Endothelial cell of umbilical vein (primary cell): ENCODE measurements around the gene TACR1. TPM values are rescaled to one million over a fixed set of nuclear protein-coding genes. Genes with fewer than 3 reads are reported as not detected.
"Not testable (repeated sequence)": the region's sequence is repeated elsewhere in the genome, so short reads cannot be mapped to it uniquely, and the experiment has no call there.

Experiments used
- BruUV-seq: library from RNA; stranded (reverse); fragments of 400-500 nt; replicated peaks from 2 replicates; lab custom pipeline; 2021; lab: Mats Ljungman, UMichigan
- CTCF ChIA-PET: fragments of 300-600, 350-600 bp; sonication (Branson Sonifier 250); formaldehyde crosslinking; loops from one replicate; lab custom pipeline; 2021; ENCODE audit warnings: antibody characterized with exemption, inconsistent platforms; lab: Charles Lee
- POLR2A ChIA-PET: fragments of 300-600, 350-600 bp; sonication (Branson Sonifier 250); formaldehyde crosslinking; loops from one replicate; lab custom pipeline; 2021; ENCODE audit warnings: antibody characterized with exemption, inconsistent platforms; lab: Charles Lee
- DNase-seq: peaks from one replicate; pipeline ENCODE4 v3.0.0-alpha.2; 2011; ENCODE audit warnings: low read depth, low spot score
- FAIRE-seq: peaks from 2 replicates; lab custom pipeline; 2011; peaks lifted over from hg19 to GRCh38; lab: Jason Lieb, UNC
- H2AFZ ChIP-seq: 2 replicates; pipeline ENCODE4 v1.6.0; 2012; ENCODE audit warnings: low read depth, low read length, control low read depth, inconsistent platforms
- H3K27ac ChIP-seq: 2 replicates; pipeline ENCODE4 v1.5.1; 2011; ENCODE audit warnings: low read depth, mild to moderate bottlenecking, control low read depth, low read length, moderate library complexity; ENCODE audit not compliant: insufficient read depth
- H3K27me3 ChIP-seq, 2 experiments: 2 replicates each; pipeline versions ENCODE4 v1.6.0 to v1.6.1; 2011; ENCODE audit warnings: low read length in 2 of 2, mixed read lengths in 1 of 2; ENCODE audit not compliant: control insufficient read depth in 2 of 2, insufficient read depth in 2 of 2
- H3K36me3 ChIP-seq, 2 experiments: 2 replicates in 1 of 2; 3 replicates in 1 of 2; pipeline ENCODE4 v1.5.1; 2011; ENCODE audit warnings: low read length in 2 of 2, mild to moderate bottlenecking in 1 of 2, moderate library complexity in 1 of 2; ENCODE audit not compliant: control insufficient read depth in 2 of 2, insufficient read depth in 2 of 2; ENCODE audit errors: extremely low read depth in 1 of 2
- H3K4me1 ChIP-seq: 3 replicates; pipeline ENCODE4 v1.5.1; 2011; ENCODE audit warnings: mild to moderate bottlenecking, low read length; ENCODE audit not compliant: control insufficient read depth, insufficient read depth; ENCODE audit errors: extremely low read depth
- H3K4me2 ChIP-seq: 2 replicates; pipeline ENCODE4 v1.6.1; 2011; ENCODE audit warnings: low read length, control low read depth, mixed read lengths; ENCODE audit not compliant: insufficient read depth
- H3K4me3 ChIP-seq, 3 experiments: fragments of 200-600 bp in 1 of 3; sonication (generic), shearing (Covaris generic) in 1 of 3; replicated peaks in 1 of 3; 2 replicates each; pipeline ENCODE4 v1.5.1; 2011 to 2016; ENCODE audit warnings: control low read depth in 3 of 3, low read length in 3 of 3, mild to moderate bottlenecking in 2 of 3, inconsistent platforms in 1 of 3, low read depth in 1 of 3, moderate library complexity in 1 of 3; ENCODE audit not compliant: insufficient read depth in 1 of 3
- H3K79me2 ChIP-seq: 2 replicates; pipeline ENCODE4 v1.6.0; 2012; ENCODE audit warnings: low read length, inconsistent platforms; ENCODE audit not compliant: control insufficient read depth, insufficient read depth
- H3K9ac ChIP-seq: replicated peaks from 2 replicates; pipeline ENCODE3; 2011; ENCODE audit warnings: low read length, control low read depth; ENCODE audit not compliant: insufficient read depth; ENCODE audit errors: extremely low read depth
- H3K9me1 ChIP-seq: replicated peaks from 3 replicates; pipeline ENCODE4 v1.6.0; 2011; ENCODE audit warnings: mild to moderate bottlenecking, low read length; ENCODE audit not compliant: control insufficient read depth, insufficient read depth; ENCODE audit errors: extremely low read depth
- H3K9me3 ChIP-seq: replicated peaks from 2 replicates; pipeline ENCODE4 v1.5.1; 2012; ENCODE audit warnings: low read length, inconsistent platforms; ENCODE audit not compliant: control insufficient read depth, insufficient read depth
- H4K20me1 ChIP-seq: replicated peaks from 2 replicates; pipeline ENCODE3; 2011; ENCODE audit warnings: mild to moderate bottlenecking, low read length; ENCODE audit not compliant: control insufficient read depth, insufficient read depth; ENCODE audit errors: extremely low read depth
- CTCF ChIP-seq, 2 donors: IDR thresholded peaks; 1 replicate in 1 of 2; 2 replicates in 1 of 2; pipeline ENCODE4 v1.5.1; 2011; ENCODE audit warnings: low read length in 2 of 2, mild to moderate bottlenecking in 2 of 2, moderate library complexity in 2 of 2, control low read depth in 1 of 2, inconsistent platforms in 1 of 2, low read depth in 1 of 2; ENCODE audit not compliant: insufficient read depth in 1 of 2; ENCODE audit errors: extremely low read depth in 1 of 2
- GATA2 ChIP-seq: IDR thresholded peaks from 2 replicates; pipeline ENCODE4 v1.7.0; 2011; ENCODE audit warnings: low read depth, mild to moderate bottlenecking, moderate library complexity, mixed read lengths, low read length; ENCODE audit not compliant: insufficient read length, insufficient read depth
- dilution Hi-C: fragments of 300-500 bp; cut with MboI; formaldehyde crosslinking; loops from one replicate; pipeline ENCODE4 v1.15.0; 2019; ENCODE audit warnings: low sequenced_read_pairs; ENCODE audit not compliant: extremely low pct_ligation_motif_present
- intact Hi-C: fragments of 100-400 bp; cut with micrococcal nuclease; formaldehyde crosslinking; loops from one replicate; pipeline ENCODE4 v1.10.0; 2022
- polyA plus RNA-seq, 4 experiments: library from polyadenylated mRNA; depleted of rRNA in 3 of 4; stranded (reverse) in 3 of 4; unstranded in 1 of 4; fragments of >200 nt; gene quantifications; 2 replicates each; pipeline versions ENCODE4 v1.2.1 to v1.2.3, GENCODE V29; 2011 to 2012; ENCODE audit warnings: missing spikeins in 1 of 4
- total RNA-seq: library from RNA; stranded (reverse); gene quantifications from 2 replicates; pipeline ENCODE4 v1.2.3, GENCODE V29; 2021

TACR1 gene
- total and polyA plus RNA-seq, 2 donors (not counting 3 experiments of a cell fraction or from before 2014, with no cell fraction given), result not detected

GRCh38 chr2:75146606-75147332 lies 52.6 kb downstream of the TACR1 start:
- H3K4me1 ChIP-seq, result no peaks in the 10 kb centered on the region
- TF ChIP-seq GATA2, result no peak
- no peak for TF ChIP-seq CTCF (IDR thresholded peaks at IDR 0.05; ENCODE audit: extremely low read depth in 1 of 2, insufficient read depth in 1 of 2, low read depth in 1 of 2, low read length in 2 of 2)
- no peaks in the 10 kb centered on the region for H3K9me3 ChIP-seq
- no peak overlapping the region for H3K9ac ChIP-seq
- peaks cover 0 to 4% of the 10 kb centered on the region in 2 experiments for H3K27me3 ChIP-seq
- DNase-seq (peak; percentile 67), FAIRE-seq (no peak)
- ChIA-PET POLR2A (no interaction called here), CTCF (no interaction called here)
- BruUV-seq, result no TSS peak
- no peak overlapping the region for H2AFZ ChIP-seq
- H4K20me1 ChIP-seq, result no peaks in the 10 kb centered on the region
- H3K27ac ChIP-seq, result no peak overlapping the region
- H3K79me2 ChIP-seq, result no peaks in the 10 kb centered on the region
- H3K4me3 ChIP-seq, result no peak overlapping the region
- dilution Hi-C loops (no loop called here), intact Hi-C loops (no loop called here)
- no peaks in the 10 kb centered on the region for H3K36me3 ChIP-seq
- no peak overlapping the region for H3K4me2 ChIP-seq
- H3K9me1 ChIP-seq, result no peaks in the 10 kb centered on the region

- H3K9me1 ChIP-seq, dilution Hi-C loops, H3K4me2 ChIP-seq, H3K27ac ChIP-seq, FAIRE-seq, H3K9me3 ChIP-seq, DNase-seq, H2AFZ ChIP-seq, H3K9ac ChIP-seq, H3K79me2 ChIP-seq, H4K20me1 ChIP-seq, intact Hi-C loops, POLR2A ChIA-PET, BruUV-seq, H3K4me1 ChIP-seq, H3K36me3 ChIP-seq, H3K4me3 ChIP-seq, H3K27me3 ChIP-seq, CTCF ChIA-PET: not testable (repeated sequence)
These were observed 53.1 kb downstream of the TACR1 start for GRCh38 chr2:75146221-75146605.
